Type B pancreatic cell (in vitro differentiated cells): Measurements from ENCODE around the gene CEP20. TPM values are rescaled to one million over a fixed set of nuclear protein-coding genes. Genes with fewer than 3 reads are reported as not detected.
"Not testable (repeated sequence)": the region's sequence is repeated elsewhere in the genome, so short reads cannot be mapped to it uniquely, and the experiment has no call there.

Experiments
- DNase-seq: peaks from one replicate; pipeline ENCODE4 v3.0.0; 2021; ENCODE audit warnings: mixed read lengths; ENCODE audit not compliant: unreplicated experiment; ENCODE audit errors: extremely low spot score
- H3K27ac Mint-ChIP-seq: 2 replicates; pipeline ENCODE4 v1.8.0; 2021; ENCODE audit warnings: mild to moderate bottlenecking, mixed read lengths
- H3K27me3 Mint-ChIP-seq: 2 replicates; pipeline ENCODE4 v1.8.0; 2021; ENCODE audit warnings: mixed read lengths
- H3K36me3 Mint-ChIP-seq: 2 replicates; pipeline ENCODE4 v1.8.0; 2021; ENCODE audit warnings: mixed read lengths
- H3K4me1 Mint-ChIP-seq: one replicate; pipeline ENCODE4 v1.8.0; 2021; ENCODE audit warnings: mixed read lengths; ENCODE audit not compliant: unreplicated experiment
- H3K4me3 Mint-ChIP-seq: 2 replicates; pipeline ENCODE4 v1.8.0; 2021; ENCODE audit warnings: mild to moderate bottlenecking, mixed read lengths
- H3K9me3 Mint-ChIP-seq: 2 replicates; pipeline ENCODE4 v1.8.0; 2021; ENCODE audit warnings: mixed read lengths
- total RNA-seq: library from RNA; stranded (reverse); gene quantifications from 2 replicates; pipeline ENCODE4 v1.2.1, GENCODE V29; 2021; ENCODE audit warnings: low replicate concordance
- TF ChIP-seq, protein P1 (sequence below): fragments of 200-600 bp; sonication (generic); conservative IDR thresholded peaks from 2 replicates; pipeline ENCODE4 v1.5.0; 2021; ENCODE audit warnings: antibody characterized with exemption, mild to moderate bottlenecking

CEP20 gene
- total RNA-seq, 1 donor from 2014 or later = 25.4 TPM

DNA sequence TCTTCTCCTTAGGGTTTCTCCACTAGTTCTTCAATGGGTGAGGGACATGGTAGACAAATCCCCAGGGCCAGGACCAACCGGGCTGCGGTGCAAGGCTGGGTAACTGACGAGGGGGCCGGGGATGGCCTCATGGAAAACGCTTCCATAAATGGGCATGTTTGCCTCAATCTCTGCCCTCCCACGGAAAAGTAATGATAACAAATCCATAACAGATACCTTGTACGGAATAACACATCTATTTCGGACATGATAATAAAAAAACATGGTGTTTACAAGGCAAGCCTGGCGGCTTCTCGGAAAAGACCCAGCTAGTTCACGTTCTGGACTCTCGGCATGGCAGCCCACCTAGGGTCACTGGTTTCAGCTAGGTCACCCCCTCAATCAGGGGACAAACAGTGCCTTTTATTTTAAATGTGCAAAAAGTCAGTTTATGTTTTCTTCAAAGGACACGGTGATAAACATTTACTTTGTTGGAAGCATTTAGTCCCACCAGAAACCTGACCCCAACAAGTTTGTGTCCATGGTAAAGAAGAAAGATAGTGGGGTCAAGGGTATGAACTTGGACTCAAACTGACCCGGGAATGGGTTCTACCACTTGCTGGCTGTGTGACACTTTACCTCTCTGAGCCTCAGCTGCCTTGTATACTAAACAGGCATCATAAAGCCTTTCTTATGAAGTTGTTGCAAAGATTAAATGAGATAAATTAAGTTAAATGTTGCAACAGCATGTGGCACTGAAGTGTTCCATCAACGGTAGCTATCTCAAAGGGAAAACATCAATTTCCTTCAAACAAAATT, 33.3 kb downstream of the CEP20 start:
- H3K36me3 Mint-ChIP-seq = peaks cover 3% of the 10 kb centered on the region
- peaks cover 71% of the 10 kb centered on the region for H3K27me3 Mint-ChIP-seq
- no peak overlapping the region for H3K27ac Mint-ChIP-seq
- no peak for DNase-seq
- TF ChIP-seq, protein P1, sequence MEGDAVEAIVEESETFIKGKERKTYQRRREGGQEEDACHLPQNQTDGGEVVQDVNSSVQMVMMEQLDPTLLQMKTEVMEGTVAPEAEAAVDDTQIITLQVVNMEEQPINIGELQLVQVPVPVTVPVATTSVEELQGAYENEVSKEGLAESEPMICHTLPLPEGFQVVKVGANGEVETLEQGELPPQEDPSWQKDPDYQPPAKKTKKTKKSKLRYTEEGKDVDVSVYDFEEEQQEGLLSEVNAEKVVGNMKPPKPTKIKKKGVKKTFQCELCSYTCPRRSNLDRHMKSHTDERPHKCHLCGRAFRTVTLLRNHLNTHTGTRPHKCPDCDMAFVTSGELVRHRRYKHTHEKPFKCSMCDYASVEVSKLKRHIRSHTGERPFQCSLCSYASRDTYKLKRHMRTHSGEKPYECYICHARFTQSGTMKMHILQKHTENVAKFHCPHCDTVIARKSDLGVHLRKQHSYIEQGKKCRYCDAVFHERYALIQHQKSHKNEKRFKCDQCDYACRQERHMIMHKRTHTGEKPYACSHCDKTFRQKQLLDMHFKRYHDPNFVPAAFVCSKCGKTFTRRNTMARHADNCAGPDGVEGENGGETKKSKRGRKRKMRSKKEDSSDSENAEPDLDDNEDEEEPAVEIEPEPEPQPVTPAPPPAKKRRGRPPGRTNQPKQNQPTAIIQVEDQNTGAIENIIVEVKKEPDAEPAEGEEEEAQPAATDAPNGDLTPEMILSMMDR = no peak
- H3K4me3 Mint-ChIP-seq = no peak overlapping the region
- no peaks in the 10 kb centered on the region for H3K9me3 Mint-ChIP-seq
- peaks cover 5% of the 10 kb centered on the region for H3K4me1 Mint-ChIP-seq

GRCh38 chr16:15854061-15854460, 34.3 kb downstream of the CEP20 start:
- H3K9me3 Mint-ChIP-seq = no peaks in the 10 kb centered on the region
- H3K4me1 Mint-ChIP-seq = peaks cover 5% of the 10 kb centered on the region
- no peak for DNase-seq
- no peak overlapping the region for H3K27ac Mint-ChIP-seq
- peaks cover 67% of the 10 kb centered on the region for H3K27me3 Mint-ChIP-seq
- H3K4me3 Mint-ChIP-seq = no peak overlapping the region
- TF ChIP-seq, protein P1 = no peak
- peaks cover 3% of the 10 kb centered on the region for H3K36me3 Mint-ChIP-seq

GRCh38 chr16:15853021-15853420, 35.4 kb downstream of the CEP20 start:
- peaks cover 5% of the 10 kb centered on the region for H3K4me1 Mint-ChIP-seq

DNA sequence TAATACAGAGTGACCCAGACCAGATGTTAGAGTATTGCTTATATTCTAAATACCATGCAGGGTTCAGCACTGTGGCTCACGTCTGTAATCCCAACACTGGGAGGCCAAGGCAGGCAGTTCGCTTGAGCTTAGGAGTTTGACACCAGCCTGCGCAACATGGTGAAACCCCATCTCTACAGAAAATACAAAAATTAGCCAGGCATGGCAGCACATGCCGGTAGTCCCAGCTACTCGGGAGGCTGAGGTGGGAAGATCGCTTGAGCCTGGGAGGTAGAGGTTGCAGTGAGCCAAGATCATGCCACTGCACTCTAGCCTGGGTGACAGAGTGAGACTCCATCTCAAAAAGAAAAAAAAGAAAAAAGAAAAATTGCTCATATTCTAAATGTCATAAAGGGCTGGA, 37.8 kb downstream of the CEP20 start:
- H3K4me1 Mint-ChIP-seq, DNase-seq, H3K36me3 Mint-ChIP-seq, H3K27ac Mint-ChIP-seq, H3K9me3 Mint-ChIP-seq, H3K4me3 Mint-ChIP-seq: not testable (repeated sequence)
- H3K27me3 Mint-ChIP-seq = peaks cover 49% of the 10 kb centered on the region

More at GRCh38 chr16:15853021-15853420, 35.4 kb downstream of the CEP20 start:
- Mint-ChIP-seq H3K36me3 (peaks cover 3% of the 10 kb centered on the region), H3K27ac (no peak overlapping the region), H3K4me3 (no peak overlapping the region), H3K9me3 (no peaks in the 10 kb centered on the region), H3K27me3 (peaks cover 68% of the 10 kb centered on the region)
- TF ChIP-seq, protein P1 = no peak
- DNase-seq = no peak

- no peaks in the 10 kb centered on the region for H3K4me1 Mint-ChIP-seq
- H3K36me3 Mint-ChIP-seq = no peaks in the 10 kb centered on the region
- H3K27ac Mint-ChIP-seq = no peak overlapping the region
- no peak for DNase-seq
- peaks cover 44% of the 10 kb centered on the region for H3K27me3 Mint-ChIP-seq
- TF ChIP-seq, protein P1 = no peak
- H3K4me3 Mint-ChIP-seq = no peak overlapping the region
- H3K9me3 Mint-ChIP-seq = no peaks in the 10 kb centered on the region
Observed at GRCh38 chr16:15849209-15849981, 39.0 kb downstream of the CEP20 start.

DNA sequence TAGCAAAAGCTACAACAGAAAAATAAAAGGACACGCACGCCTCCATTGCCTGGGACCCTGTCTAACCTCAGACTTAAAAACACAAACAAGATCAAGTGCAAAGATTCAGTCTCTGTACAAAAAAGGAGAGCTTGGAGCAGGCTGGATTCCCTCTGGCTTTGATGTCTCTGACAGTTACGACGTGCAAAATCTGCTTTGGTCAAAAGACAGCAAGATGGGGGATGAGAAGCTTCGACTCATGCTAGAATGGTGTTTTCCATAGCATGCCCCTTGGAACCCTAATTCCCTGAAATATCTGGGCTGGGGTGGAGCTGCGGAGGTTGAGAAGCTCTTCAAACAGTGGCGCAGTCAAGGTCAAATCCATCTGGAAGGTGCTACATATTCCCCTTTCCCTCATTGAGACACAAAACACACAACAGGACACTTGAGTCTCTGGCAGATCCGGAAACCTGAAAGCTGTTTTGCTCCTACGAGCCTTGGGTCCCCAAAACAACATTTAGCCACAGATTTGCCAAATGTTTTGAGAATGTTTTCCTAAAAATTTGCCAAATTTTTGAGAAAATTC, 40.7 kb downstream of the CEP20 start:
- no peaks in the 10 kb centered on the region for H3K36me3 Mint-ChIP-seq
- H3K27ac Mint-ChIP-seq = no peak overlapping the region
- TF ChIP-seq, protein P1 = no peak
- H3K27me3 Mint-ChIP-seq = peaks cover 35% of the 10 kb centered on the region
- no peak for DNase-seq
- H3K9me3 Mint-ChIP-seq = no peaks in the 10 kb centered on the region
- no peak overlapping the region for H3K4me3 Mint-ChIP-seq
- H3K4me1 Mint-ChIP-seq = no peaks in the 10 kb centered on the region
